HG03097 (cell line): ENCODE measurements around the gene PRSS23.

ENCODE experiments used
- ATAC-seq: cut with Tn5 transposase; IDR thresholded peaks from one replicate; pipeline ENCODE4 v1.9.1; 2021; ENCODE audit not compliant: unreplicated experiment, low FRiP score

PRSS23 gene

DNA sequence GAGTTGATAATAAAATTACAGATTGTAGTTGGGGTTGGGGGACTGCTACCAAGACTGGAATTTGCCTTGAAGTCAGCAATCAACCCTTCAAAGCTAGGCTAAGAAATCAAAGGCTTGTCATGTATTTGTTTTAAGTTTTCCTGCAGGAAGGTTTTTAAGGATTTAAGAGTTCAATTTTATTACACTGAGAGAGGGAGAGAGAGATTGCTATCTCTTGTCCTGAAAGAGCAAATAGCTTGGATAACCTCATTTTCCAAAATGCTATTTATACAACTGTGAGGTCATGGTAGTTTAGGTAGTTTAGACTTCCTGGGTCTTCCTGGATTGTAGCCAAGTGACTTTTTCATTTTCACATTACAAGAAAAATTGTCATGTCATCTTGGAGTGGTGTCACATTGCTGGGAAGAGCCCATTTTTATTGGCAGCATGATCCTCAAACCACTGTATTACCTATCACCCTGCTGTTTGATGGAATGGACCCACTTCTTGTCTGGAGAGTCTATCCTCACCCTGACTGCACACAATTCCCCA is 10.1 kb upstream of the PRSS23 start:
- no peak for ATAC-seq

DNA sequence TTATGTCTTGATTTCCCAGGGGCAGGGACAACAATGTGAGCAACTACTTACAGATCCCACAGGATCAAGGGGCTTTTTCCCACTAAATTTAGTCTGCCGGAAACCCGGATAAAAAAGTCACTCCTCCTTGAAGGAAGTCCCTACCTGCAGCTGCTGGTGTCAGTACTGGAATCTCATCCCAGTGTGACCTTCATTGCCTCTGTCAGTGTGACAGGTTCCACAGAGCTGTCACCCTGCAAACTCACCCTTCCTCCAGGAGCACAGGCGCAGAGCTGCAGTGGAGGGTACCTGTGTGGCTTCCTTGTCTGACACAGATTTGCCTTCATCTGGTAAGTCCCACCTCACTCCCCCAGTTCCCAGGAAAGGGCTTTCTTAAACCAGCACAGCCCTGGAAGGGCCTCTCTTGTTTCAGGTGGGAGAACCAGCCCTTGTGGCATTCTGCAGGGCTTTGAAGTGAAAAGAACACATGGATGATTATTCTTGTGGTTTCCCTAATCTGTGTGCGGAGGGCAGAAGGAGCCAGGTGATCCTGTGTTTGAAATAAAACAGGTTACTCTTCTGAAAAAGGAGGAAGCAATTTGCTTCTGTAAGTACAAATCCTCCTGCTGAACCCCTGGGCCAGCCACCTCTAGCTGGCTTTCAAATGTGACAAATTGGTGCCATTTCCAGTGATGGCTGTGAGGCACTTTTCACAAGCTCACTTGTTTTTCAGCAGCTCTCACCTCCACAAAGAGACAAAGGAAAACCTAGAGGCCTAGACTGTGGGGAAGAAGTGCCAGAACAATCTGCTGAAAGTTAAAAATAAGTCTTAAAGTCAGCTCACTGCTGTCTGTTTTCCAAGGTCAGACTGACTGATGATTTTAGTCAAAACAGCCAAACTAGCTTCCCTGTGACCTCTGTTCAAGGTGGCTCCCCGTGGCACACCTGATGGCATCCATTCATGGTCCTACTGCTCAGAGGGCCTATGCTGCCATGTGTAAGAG is 9.2 kb upstream of the PRSS23 start:
- no peak for ATAC-seq

DNA sequence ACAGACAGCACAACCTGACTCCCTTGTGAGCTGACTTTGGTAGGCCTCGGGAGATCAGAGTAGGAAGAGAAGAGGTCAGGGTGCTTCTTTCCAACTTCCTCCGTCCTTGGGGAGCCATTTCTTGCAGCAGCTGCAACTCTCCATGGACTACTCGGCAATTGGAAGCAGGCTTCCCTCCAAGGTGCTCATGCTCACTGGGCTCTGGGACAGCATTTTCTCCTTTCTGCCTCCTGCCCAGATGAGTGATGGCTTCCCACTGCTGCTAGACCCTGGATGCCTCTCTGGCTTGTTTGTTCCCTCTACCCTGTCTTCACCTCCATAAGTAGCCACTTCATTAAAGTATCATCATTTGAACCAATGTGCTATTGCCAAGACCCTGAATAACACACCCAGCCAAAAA is 8.2 kb upstream of the PRSS23 start:
- ATAC-seq: no peak

DNA sequence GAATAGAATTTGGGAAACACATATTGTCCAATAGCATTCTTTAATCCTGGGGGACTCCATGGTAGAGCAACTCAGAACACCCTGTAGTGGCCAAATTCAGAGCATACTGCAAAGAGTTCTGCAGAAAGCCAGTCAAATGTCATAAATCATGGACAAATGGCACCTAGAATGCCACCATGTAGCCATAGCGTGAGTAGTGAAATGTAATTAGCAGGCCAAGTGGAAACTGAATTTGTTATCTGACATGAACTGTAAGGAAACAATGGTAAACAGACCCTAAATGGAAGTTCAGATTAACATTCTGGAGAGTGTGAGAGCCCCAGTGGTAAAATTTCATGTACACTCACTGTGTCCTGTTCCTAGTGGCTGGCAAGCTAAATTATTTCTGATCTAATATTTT is 7.0 kb upstream of the PRSS23 start:
- ATAC-seq: no peak

DNA sequence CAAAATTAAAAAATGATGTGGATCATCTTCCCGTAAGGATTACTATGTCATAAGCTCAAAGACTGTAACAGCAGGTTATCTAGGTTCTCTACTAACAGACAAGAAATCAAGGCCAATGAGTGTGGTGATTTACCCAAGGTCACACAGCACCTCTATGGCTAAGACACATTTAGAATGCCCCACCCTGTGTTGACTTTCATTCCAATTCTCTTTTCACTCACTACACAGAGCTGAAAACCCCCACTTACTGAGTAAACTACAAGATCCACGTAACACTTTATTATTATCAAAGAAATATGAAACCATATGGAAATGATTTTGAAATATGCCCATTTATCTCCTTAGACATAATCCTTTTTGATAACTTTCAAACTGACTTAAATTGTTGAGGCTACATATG is 4.8 kb upstream of the PRSS23 start:
- ATAC-seq: no peak

DNA sequence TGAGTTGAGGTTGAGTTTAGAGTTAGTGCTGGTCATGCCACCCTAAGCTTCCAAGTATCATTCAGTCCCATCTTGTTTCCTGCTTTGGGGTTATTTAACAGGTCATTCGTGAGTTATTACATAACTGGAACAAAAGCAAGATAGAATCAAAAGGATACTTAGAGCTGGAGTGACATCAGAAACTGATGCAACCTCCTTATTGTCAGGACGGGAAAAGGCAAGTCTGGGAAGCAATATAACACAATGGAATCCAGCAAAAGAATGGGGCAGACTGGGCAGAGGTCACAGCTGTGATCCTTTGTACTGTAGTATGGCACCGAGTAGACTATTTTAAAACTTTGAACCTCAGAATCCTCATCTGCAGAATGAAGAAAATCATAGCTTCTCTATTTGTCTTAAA is 4.4 kb upstream of the PRSS23 start:
- ATAC-seq: no peak

DNA sequence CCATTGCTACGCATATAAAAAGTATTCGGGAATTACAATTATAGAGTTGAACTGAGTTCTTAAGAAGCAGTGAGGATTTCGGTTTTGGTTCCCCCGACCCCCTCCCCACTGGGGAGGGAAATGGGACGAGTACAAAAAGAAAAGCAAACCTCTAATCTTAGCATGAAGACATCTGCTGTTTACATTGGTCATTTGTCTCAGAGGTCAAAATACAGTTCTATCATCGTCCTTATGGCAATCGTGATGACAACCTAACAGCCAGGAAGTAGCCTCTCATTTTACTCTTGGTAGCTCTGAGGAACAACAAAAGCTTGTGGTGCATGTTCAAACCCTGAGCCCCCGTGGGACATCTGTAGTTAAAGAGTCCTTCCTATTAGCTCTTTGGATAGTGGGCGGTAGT is 3.2 kb upstream of the PRSS23 start:
- ATAC-seq: no peak

DNA sequence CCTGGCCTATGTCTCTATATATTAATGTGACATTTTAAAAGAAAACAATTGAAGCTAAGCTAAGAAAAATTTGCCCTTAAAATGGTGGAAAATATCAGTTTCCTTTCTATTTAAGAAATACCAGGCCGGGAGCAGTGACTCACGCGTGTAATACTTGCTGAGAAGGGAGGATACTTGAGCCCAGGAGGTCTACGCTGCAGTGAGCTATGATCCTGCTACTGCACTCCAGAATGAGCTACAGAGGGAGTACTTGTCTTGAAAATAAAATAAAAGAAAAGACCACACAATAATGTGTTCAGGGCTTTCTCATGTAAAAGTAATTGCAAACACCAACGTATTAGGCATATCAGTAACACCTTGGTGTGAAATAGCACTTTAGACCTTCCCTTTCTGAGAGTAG is 1.4 kb upstream of the PRSS23 start:
- no peak for ATAC-seq

DNA sequence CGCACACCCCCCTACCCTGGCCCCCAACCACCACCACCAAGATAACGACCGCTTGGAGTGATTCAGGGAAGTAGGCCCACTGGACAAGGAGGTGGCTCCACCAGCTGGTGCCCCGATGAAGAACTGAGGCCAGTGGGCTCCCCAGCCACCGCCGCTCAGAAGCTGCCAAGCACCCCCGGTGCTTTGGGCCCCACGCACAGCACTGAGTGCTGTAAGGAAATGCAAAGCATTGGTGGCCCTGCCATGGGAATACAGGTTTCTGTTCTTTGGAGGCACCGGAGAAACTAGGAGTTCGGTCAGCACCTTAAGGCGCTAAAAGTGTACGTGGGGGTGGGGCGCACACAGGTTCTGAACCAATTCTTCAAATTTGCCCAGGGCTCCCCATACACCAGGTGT is 664 bp upstream of the PRSS23 start:
- no peak for ATAC-seq

DNA sequence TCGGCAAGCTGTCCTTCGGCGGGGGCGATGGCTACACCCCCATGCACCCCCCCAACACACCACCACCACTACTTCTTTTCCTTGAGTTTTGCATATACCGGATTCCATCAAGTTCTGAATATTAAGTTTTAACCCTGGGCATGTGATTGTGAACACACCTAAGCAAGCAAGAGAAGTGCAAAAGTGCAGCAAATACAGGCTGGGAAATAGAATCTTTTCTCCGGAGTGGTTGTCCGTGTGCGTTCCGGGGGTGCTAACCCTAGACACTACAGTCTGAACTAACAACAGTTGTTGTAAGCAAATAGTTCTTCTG is 574 bp downstream of the PRSS23 start:
- no peak for ATAC-seq

DNA sequence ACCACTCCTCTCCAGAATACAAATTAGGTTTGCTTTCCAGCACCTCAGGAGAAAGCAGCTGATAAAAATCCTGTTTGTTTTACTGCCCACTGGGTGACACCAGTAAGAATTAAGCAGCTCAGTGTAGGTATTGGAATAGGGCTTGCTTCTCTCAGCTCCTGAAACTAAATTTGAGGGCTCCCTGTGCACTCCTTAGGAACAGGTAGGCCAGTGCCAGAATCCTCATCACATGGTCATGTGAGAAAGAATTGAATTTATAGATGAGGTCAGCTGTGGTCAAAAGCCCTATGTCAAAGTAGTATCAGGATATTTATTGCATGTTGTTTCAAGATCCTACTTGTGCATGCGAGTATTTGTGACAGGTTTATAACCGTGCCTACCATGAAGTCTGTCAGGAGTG is 1.0 kb downstream of the PRSS23 start:
- no peak for ATAC-seq

DNA sequence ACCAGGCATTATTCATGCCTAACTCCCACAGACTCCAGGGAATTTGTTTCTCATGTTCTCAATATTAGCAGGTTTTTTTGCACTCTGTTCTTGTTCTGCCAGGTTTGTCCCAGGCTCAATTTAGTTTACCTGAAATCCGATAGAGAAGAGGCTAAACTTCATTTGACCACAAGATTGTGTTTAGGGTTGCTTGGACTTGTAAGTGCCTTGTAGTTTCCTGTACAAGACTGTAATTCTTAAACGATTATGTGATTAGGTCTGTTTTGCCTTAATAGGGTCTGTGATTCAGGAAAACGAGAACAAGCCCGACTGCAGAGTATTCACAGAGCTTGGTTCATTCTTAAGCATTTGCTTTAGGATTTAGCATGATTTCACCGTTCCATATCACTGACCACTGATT is 1.8 kb downstream of the PRSS23 start:
- ATAC-seq: no peak

DNA sequence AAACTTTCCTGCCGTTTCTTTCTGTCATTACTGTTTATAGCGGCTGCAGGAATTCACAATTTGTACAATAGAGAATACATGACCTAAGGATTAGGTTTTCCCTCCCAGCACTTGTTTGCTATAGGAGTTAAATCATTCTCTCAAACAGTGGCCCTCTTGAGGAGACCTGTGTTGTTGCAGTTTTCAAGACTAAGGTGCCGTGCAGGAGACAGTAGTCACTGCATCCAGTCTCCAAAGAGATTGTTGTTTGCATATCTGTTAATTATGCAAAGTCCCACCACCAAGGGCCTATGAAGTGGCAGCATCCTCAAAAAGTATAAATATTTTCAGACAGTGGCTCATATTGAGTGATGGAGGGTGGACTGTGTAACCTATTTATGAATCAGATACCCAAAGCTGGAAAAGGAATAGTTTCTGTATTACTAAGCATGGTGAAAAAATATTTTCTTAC is 2.3 kb downstream of the PRSS23 start:
- no peak for ATAC-seq

DNA sequence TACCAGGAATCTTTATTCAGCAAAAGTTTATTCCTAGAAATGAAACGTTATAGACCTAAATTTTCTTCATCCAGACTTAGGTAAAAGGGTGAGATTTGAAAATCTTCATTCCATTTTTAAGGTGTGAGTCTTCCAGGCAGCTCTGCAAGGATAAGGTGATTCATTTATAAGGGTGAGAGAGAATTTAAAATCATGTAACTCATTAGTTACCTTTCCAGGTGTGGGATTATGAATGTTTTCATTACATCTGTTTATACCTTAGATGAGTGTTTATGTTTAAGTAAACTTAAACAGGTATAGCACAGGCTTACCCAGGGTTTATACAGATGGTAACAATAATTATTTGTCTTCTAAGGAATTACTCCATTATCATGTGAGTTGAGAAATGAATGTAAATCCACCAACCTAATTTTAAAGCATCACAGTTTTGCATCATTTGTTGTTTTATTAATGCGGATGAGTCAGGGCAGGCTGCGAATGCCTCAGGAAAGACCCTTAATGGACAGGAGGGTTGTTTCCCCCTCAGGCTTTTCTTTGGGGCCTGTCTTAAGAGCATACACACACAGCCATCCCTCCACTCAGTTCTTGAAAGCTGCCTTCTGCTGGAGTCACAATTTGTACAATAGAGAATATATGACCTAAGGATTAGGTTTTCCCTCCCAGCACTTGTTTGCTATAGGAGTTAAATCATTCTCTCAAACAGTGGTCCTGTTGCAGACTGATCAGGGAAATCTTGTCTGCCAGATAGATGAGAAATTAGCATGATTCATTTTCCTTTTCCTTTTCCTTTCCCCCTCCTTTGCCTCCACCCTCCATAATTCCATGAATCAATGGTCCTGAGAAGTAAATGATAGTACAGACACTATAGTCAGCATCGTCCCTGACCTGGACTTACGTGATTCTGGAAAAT is 3.0 kb downstream of the PRSS23 start:
- no peak for ATAC-seq

DNA sequence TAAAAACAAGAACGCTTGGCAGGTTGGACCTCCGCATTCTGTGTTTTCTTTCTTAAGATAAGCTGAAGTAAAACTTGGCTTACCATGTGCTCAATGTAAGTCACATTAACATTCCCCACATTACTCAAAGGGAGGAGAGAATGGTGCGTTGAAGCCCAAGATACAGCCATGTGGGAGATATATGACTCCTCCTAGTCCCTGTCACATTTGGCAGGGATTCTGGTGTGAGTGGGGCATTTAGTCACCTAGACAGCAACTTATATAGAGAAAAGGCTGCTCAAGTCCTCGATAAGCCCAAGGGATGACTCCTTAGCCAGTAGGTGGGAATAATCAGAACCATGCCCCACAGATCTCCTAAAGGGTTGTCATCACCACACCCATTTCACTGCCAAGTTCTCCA is 4.6 kb downstream of the PRSS23 start:
- ATAC-seq: no peak

DNA sequence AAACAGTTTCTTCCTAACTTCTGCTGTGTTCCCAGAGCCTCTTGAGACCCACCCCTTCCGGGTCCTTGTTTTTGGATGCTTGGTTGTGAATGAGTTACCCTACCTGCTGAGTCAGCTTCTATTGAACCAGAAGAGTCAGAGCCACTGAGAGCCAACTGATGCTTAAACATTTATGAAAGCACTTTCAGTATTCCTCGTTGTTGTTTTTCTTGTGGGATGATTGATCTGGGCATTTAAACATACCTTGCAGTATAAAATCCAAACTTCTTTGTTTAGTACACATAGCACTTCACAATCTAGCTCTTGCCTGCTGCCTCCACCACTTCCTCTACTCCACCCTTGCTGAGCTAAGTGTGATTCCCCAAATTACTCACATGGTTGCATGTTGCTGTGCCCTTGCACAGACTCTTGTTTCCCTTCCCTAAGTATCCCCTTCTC is 5.5 kb downstream of the PRSS23 start:
- ATAC-seq: no peak

DNA sequence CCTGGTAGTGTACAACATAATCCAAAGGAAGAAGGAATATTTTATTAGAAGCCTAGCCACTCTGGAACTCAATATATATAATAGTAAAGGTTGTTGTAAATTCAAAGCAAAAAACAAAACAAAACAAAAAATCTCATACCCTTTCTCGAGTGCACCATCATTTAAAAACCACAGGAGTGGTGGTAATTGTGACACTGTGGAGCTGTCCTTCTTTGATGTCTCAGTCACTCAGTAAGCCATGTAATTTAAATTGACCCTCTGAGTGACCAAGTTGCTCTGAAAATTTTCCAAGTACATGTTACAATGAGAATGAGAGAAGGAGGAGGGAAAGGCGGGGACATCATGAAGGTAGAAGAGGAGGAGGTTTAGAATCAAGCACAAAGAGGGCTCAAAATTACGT is 6.6 kb downstream of the PRSS23 start:
- ATAC-seq: no peak

DNA sequence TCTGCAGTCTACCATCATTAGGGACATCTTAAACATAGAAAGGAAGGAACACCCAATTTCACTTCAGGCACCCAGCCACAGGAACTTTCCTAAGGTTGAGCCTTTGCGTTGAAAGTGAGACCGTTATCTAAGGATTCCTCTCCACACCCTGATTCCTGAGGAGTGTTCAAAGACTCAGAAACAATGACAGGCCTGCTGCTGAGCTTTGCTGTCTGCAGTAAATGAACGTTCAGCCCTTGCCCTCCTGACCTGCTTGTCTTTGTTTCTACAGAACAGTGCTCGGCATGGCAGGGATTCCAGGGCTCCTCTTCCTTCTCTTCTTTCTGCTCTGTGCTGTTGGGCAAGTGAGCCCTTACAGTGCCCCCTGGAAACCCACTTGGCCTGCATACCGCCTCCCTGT is 7.0 kb downstream of the PRSS23 start:
- no peak for ATAC-seq

DNA sequence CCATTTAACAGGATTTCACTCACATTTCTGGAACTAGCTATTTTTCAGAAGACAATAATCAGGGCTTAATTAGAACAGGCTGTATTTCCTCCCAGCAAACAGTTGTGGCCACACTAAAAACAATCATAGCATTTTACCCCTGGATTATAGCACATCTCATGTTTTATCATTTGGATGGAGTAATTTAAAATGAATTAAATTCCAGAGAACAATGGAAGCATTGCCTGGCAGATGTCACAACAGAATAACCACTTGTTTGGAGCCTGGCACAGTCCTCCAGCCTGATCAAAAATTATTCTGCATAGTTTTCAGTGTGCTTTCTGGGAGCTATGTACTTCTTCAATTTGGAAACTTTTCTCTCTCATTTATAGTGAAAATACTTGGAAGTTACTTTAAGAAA is 9.2 kb downstream of the PRSS23 start:
- no peak for ATAC-seq

DNA sequence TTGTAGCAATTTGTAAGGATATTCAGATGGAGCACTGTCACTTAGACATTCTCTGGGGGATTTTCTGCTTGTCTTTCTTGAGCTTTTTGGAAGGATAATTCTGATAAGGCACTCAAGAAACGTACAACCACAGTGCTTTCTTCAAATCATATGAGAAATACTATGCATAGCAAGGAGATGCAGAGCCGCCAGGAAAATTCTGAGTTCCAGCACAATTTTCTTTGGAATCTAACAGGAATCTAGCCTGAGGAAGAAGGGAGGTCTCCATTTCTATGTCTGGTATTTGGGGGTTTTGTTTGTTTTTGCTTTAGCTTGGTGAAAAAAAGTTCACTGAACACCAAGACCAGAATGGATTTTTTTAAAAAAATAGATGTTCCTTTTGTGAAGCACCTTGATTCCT is 9.9 kb downstream of the PRSS23 start:
- ATAC-seq: no peak

DNA sequence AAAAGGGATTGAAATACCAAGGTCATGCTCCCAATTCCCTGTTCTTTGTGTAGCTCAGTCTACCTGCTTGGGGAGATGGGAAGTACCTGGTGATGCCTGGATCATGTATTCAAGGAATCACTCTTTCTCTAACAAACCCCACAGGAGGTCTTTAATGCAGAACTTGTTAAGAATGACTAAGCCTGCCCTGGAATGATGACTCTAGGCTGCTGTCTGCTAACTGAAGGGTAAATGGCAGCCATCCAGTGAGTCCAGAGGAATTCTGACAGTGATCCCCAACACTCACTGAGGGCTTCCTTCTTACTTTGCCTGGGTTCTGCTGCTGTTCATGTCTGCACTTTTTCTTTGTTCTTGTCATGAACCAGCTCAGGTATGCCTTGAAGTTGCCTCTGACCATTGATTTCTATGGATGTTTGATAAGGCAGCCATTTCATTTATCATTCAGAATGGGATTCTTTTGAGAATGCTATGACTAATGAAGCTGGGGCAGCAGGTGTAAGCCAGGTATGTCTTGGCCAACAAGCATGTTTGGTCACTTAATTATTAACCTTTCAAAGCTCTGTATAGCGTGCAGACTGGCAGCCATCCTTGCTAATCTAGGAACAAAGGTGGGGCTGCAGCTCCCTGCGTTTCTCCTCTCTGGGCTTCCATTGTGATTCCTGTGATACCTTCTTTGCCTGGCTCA is 11.4 kb downstream of the PRSS23 start:
- ATAC-seq: no peak
